ENCODE data around the gene SPRED2.

Gene SPRED2

GRCh38 chr2:65311049-65311448 is 121.3 kb downstream of the SPRED2 start:
- no peak for DNase-seq (ENCODE audit: low read depth, low spot score)

GRCh38 chr2:65309699-65310098 is 122.7 kb downstream of the SPRED2 start:
- DNase-seq (ENCODE audit: low read depth, low spot score), result no peak

GRCh38 chr2:65305934-65306333 is 126.5 kb downstream of the SPRED2 start:
- no peak for DNase-seq (ENCODE audit: low read depth, low spot score)

- peak; percentile 62 for DNase-seq (ENCODE audit: low read depth, low spot score)
Measured at GRCh38 chr2:65300761-65301711, 131.4 kb downstream of the SPRED2 start.

- no peak for DNase-seq (ENCODE audit: low read depth, low spot score)
Measured at GRCh38 chr2:65300134-65300760, 132.2 kb downstream of the SPRED2 start.

- DNase-seq (ENCODE audit: low read depth, low spot score), result no peak
Measured at GRCh38 chr2:65299246-65299645, 133.2 kb downstream of the SPRED2 start.

- DNase-seq (ENCODE audit: low read depth, low spot score), result no peak
Measured at GRCh38 chr2:65298089-65298488, 134.3 kb downstream of the SPRED2 start.

- no peak for DNase-seq (ENCODE audit: low read depth, low spot score)
Measured at GRCh38 chr2:65297544-65297943, 134.9 kb downstream of the SPRED2 start.

- no peak for DNase-seq (ENCODE audit: low read depth, low spot score)
Measured at GRCh38 chr2:65296971-65297370, 135.4 kb downstream of the SPRED2 start.

- DNase-seq (ENCODE audit: low read depth, low spot score), result no peak
Measured at GRCh38 chr2:65294701-65295100, 137.7 kb downstream of the SPRED2 start.

- no peak for DNase-seq (ENCODE audit: low read depth, low spot score)
Measured at GRCh38 chr2:65294136-65294535, 138.3 kb downstream of the SPRED2 start.

- no peak for DNase-seq (ENCODE audit: low read depth, low spot score)
Measured at GRCh38 chr2:65293376-65293775, 139.0 kb downstream of the SPRED2 start.

- DNase-seq (ENCODE audit: low read depth, low spot score), result no peak
Measured at GRCh38 chr2:65292461-65293011, 139.9 kb downstream of the SPRED2 start.

- DNase-seq (ENCODE audit: low read depth, low spot score), result no peak
Measured at GRCh38 chr2:65292106-65292400, 140.3 kb downstream of the SPRED2 start.

GRCh38 chr2:65291216-65292105 is 140.9 kb downstream of the SPRED2 start:
- no peak for DNase-seq (ENCODE audit: low read depth, low spot score)

- DNase-seq (ENCODE audit: low read depth, low spot score), result no peak
Measured at GRCh38 chr2:65287364-65287763, 145.0 kb downstream of the SPRED2 start.

- DNase-seq (ENCODE audit: low read depth, low spot score), result no peak
Measured at GRCh38 chr2:65282477-65283053, 149.8 kb downstream of the SPRED2 start.

GRCh38 chr2:65281627-65282351 is 150.6 kb downstream of the SPRED2 start:
- DNase-seq (ENCODE audit: low read depth, low spot score), result no peak

GRCh38 chr2:65279756-65280155 is 152.6 kb downstream of the SPRED2 start:
- DNase-seq (ENCODE audit: low read depth, low spot score), result no peak

GRCh38 chr2:65278531-65278981 is 153.8 kb downstream of the SPRED2 start:
- DNase-seq (ENCODE audit: low read depth, low spot score), result no peak

Measured in activated naive CD8-positive, alpha-beta T cell treated with anti-CD3 and anti-CD28 coated beads, Interleukin-2, amount 50 U/mL, for 16 hours (primary cell).